ENCODE measurements around the gene GPAT3.
"Not testable (repeated sequence)": the region's sequence is repeated elsewhere in the genome, so short reads cannot be mapped to it uniquely, and the experiment has no call there.

GPAT3 gene

DNA sequence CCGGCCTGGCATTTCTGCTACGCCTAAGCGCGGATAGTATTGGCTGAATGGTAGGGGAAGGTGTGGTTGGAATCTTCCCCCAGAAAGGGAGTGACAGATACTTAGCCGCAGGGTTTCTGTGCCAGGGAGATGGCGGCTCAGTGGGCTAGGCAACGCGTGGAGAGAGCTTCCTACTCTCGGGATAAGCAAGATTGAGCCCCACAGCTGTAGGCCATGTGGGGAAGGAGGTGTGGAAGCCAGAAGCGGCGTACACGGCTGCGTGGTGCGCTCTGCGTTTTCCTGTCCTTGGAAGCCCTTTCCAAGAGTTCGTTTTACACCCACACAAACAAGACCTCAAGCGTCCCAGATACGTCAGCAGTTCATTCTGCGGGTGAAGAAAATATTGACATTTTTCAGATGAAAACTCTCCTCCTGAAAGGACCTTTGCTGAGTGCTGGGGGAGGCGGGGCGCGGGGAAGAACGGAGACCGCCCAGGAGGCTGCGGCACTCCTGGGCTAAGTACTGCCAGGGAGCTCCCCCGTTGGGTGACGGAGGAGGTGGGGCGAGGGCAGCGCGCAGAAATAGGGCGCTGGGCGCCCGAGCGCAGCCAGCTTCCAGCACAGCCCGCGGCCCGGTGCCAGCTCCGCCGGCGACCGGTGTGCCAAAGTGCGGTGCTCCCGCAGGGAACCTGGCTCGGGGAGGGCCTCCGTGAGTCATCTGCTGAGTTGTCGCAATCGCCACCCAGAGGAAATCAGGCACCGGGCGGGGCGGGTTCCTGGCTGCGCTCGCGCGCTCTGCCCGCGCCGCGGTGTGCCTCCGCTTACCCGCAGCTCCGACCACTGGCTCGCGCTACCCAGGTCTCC is at the start of gene GPAT3:
Gene GPAT3, plus strand, starts transcription at position 589 of the 842 bp plus-strand sequence. CDS start 515 bp downstream, outside the sequence.
- DNase-seq, result peak; percentile 11 to 63

DNA sequence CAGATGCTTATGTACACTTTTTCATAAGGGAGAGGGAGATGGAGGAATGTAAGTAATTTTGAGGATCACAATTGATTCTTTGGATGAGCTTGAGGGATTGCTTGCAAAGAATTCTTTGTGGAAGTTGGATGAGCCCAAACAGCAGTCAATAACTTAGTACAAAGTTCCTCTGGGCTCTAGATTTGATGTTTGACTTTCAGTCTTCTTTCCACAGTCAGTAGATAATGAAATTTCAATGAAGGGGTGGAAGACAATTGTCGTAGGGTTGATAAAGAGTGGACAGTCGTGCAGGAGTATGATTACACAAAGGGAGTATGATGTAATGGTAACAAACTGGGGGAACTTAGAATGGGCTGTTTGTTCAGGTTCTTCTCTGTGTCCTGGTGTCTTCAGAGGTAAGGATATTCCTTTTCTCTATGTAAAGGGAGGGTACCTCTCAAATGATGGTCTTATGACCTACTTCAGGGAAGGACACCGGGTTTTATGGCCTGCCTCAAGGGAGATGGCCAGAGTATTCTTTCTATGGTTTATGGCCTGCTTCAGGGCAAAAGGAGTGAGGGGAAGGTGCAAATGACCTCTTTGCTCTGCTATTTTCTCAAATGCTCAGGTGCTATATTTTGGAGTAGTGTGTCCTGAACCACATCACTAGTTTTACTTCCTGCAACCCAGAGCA is 49.3 kb upstream of the GPAT3 start:
- DNase-seq, result no peak

DNA sequence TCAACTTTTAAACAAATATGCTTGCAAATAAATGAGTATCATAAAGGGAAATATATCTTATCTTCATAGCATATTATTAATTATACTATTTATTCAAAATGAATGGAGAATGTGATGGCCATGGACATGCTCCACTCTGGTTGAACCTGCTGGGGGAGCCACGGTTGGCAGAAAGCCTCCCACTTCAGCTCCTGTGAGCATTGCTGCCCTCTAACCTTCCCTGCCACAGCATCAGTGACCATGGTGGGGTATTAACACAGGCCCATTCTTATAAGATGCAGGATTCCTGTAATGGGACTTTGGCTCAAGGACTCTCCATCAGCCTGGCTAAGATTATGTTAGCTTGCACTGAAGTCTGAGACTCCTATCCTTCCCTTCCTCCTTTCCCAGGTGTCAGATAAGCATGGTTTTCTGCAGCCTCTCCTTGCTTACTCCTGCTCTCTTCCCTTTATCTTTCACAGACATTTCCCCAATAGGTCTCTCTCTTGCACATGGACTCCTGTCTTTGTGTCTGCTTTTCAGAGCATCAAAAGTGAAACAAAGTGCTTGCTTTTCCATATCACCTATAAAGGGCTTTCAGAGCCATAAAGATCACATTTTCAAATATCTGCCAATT is 46.1 kb upstream of the GPAT3 start:
- DNase-seq, result no peak

DNA sequence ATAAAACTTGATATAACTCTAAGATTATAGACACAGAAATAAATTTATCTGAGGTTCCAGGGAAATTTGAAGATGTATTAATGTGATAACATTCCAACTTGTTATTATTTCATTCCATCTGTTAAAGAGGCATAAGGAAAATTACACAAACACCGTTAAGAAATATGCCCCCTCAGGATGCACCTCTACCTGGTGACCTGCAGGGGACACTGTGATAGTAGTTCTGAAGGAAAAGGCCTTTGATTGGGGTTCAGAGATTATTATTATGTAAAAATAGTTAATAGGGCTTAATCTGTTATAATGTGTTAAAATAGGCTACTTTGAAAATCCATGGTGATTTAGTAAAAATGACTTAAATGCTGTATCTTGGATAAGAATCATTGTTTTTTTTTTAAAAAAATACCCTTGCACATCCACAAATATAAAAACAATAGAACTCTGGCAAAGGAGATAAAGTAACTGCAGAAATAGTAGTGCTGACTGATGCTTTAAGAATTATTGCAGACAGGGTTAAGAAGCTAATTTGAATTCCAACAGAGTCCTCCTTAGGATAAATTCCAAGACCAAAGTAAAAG is 44.9 kb upstream of the GPAT3 start:
- peak in 1 of 2 experiments; percentile 4 for DNase-seq

DNA sequence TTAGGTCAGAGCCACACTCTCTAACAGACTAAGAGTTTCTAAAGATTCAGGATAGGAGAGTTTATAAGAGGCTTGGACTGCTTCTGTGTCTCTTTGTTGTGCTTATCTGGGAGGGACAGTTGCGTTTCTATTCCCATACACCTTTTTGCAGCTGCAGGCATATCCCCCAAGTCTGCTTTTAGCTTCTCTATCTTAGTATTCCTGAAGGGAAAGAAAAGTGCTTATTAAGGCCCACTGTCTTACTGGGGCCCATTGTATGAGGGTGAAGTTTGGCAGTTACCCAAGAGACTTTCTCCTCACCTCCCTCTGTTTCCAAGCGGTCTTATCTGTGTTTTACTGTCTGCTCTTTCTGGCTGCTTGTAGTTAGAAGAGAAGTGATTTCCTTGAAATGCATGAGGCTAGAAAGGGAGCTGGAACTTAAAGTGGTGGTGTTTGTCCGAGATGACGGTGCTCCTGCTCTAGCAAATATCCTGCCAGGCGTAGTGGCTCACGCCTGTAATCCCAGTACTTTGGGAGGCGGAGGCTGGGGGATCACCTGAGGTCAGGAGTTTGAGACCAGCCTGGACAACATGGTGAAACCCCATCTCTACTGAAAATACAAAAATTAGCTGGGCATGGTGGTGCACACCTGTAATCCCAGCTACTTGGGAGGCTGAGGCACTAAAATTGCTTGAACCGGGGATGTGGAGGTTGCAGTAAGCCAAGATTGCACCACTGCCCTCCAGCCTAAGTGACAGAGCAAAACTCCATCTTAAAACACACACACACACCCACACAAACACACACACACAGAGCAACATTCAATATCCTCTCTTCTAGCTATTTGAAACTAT is 39.6 kb upstream of the GPAT3 start:
- not testable (repeated sequence) for DNase-seq

DNA sequence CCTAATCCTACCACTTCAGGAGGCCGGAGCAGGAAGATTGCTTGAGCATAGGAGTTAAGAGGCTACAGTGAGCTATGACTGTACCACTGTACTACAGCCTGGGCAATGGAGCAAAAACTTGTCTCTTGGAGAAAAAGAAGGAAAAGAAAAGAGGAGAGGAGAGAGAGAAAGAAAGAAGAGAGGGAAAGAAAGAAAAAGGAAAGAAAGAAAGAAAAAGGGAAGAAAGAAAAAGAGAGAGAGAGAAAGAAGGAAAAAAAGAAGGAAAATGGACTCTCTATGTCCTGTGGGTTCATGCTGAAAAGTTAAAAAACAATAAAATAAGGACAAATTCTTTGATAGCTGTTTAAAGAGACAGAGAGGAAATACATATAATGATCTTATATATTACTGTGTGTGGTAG is 37.7 kb upstream of the GPAT3 start:
- no peak for DNase-seq

DNA sequence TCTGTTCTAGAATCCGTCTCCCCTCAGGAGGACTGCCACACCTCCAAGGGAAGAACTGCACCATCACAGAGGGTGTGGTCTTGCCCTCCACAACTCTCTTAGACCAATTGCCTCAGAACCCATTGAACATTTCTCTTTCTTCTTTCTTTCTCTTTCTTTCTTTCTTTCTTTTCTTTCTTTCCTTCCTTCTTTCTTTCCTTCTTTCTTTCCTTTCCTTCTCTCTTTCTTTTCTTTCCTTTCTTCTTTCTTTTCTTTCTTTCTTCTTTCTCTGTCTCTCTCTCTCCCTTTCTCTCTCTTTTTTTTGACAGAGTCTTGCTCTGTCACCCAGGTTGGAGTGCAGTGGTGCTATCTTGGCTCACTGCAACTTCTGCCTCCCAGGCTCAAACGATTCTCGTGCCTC is 34.2 kb upstream of the GPAT3 start:
- not testable (repeated sequence) for DNase-seq

DNA sequence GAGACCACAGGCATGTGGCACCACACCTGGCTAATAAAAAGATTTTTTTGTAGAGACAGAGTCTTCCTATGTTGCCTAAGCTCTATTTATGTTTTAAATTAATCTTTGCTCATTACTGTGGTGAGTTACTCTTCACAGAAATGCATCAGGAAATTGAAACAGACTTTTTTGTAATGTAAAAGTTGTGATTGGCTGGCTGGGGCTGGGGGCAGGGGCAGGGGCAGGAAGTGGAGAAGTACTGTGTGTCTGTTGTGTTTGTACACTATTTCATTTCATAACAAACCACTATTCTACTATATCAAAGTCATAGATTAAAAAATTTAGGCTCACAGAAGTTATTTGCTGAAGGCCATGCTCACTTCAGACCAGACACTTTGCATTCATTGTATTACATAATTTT is 31.9 kb upstream of the GPAT3 start:
- DNase-seq, result no peak

DNA sequence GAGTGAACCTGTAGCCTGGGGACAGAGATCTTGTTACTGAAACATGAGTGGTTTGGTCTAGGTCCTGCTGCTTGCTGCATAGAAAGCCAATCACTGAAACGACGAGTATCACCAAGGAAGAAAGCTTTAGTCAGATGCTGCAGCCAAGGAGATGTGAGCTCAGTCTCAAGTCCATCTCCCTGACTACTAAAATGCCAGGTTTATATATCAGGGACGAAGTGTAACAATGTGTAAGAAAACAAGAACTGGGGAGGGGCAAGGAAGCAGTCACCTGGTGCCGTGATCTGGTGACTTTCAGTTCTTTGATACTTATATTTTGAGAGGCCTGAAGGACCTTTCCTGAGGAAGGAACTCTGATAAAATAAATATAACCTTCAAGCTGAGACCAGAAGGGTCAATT is 31.4 kb upstream of the GPAT3 start:
- no peak for DNase-seq

DNA sequence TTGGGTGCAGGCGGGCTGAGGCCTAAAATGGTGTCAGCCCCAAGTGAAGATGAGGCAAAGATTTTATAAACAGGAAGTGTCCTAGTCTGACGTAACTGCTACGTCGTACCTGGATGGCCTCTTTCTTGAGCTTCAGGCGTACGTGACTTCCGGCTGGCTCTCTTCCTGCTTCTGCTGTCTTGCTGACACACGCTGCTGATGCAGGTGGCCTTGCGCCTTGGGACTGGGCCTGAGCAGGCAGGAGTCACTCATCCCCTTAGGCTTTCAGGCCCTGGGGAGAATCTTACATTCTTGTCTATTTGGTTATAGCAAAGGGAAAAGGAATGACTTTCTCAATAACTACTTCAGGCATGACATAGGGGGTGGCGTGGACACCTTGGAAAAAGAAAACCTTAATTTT is 30.9 kb upstream of the GPAT3 start:
- no peak for DNase-seq

DNA sequence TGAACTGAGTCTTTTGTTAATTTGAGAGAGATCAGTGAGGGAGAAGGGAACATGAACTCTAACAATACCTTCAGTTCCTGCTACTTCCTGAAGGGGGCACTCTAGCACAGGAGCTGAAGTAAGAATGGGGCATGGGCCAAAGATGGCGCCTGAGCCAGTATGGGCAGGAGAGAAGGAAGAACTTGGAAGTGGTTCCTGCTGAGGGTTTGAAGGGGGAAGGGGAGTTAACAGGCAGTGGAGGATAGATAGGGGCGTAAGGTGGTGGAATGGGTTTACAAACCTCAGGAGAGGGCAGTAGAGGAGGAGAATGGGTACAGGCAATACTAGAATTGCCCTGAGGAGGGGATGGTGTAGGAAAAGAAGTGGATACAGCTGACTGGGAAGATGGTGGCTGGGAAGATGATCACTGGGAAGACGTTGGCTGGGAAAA is 26.7 kb upstream of the GPAT3 start:
- peak; percentile 6 to 51 for DNase-seq

DNA sequence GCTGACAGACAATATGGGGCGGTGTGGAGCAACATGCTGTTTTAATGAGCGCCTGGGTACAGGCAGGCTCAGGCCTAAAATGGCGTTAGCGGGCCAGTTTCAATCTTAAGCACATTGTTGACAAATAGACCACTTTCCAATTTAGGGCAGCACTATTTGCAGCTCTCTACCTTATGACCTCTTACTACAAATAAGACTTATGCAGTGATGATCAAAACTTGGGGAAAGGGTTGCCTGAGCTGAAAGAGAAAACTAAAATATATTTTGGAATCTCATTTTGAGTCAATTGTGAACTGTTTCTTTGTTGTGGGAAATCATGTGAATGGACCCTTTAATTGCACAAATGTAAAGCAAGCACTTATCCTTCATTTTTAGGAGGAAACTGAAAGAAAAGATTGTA is 25.5 kb upstream of the GPAT3 start:
- no peak for DNase-seq

DNA sequence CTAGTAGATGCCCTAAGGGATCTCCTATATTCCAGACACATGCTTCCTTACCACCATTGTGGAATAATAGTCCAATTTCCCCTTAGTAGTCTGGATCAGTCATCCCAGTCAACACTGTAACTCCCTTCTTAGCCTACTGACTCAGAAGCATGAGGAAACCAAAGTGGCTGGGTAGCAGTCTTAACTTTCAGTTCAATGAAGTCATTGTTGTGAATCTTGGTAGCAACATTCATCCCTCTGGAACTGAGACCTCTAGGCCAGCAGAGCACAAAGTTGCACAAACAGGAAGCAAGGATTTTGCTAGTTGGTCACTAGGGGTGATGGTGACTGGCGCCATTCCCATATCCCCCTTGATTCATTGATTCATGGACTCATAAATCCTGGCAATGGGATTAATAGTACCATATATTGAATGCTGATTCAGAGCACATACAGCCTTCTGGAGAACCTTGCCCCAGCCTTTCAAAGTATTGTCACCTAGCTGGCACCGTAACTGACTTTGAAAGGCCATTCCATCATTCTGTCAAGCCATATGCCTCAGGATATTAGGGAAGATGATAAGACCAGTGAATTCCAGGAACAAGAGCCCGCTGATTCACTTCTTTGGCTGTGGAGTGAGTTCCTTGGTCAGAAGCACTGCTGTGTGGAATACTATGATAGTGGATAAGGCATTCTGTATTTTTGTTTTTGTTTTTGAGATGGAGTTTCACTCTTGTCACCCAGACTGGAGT is 19.7 kb upstream of the GPAT3 start:
- no peak for DNase-seq

DNA sequence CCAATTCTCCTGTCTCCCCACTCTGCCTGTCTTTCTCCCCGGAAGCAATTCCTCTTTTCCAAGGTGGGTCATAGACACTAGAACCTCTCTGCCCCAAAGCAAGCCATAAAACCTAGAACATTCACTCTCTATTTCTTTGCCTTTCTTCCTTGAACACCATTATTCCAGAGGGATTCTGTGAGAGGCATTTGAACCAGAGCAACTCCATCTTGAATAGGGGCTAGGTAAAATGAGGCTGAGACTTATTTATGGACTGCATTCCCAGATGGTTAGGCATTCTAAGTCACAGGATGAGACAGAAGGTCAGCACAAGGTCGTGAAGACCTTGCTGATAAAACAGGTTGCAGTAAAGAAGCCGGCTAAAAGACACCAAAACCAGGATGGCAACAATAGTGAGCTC is 13.7 kb upstream of the GPAT3 start:
- DNase-seq, result no peak

DNA sequence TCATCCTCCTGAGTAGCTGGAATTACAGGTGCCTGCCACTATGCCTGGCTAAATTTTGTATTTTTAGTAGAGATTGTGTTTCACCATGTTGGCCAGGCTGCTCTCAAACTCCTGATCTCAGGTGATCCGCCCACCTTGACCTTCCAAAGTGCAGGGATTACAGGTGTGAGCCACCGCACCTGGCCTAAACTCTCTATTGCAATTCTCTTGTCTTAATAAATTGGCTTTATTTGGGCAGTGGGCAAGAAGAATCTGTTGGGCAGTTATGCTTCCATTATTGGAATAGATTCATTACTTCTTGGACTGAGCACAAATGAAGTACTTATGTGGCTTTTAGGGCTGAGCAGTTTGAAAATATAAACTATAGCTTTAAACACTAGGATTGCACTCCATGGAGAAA is 8.2 kb upstream of the GPAT3 start:
- DNase-seq, result no peak

DNA sequence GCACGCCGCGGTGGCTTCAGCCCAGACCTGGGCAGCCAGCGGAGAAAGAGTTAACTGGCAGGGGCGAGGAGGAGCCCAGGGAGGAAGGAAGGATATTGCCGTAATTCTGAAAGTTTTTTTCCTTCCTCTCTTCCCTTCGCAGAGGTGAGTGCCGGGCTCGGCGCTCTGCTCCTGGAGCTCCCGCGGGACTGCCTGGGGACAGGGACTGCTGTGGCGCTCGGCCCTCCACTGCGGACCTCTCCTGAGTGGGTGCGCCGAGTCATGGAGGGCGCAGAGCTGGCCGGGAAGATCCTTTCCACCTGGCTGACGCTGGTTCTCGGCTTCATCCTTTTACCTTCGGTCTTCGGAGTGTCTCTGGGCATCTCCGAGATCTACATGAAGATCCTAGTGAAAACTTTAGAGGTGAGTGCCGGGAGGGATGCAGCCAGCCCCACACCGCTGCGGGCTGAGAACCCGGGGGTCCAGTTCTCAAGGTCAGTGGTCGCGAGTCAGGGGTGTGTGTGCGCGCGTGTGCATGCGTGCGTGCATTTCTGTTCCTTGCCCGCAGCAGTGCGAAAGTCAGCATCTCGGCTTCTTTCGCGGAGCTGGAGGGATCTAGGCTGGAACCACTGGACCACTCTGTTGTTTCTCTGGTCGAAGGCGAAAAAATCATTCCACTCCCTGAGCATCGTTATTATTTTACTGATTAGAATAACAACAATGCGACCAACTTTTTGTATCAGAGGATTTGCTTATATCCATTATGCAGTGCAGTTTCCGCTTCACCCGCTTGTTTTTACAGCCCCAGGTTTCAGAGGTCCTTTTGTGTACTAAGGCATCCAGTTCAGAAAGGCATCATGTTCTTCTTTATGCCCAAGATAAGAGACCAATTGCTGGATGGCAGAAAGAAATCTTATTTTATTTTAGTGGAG is 709 bp downstream of the GPAT3 start:
- peak in 1 of 2 experiments; percentile 58 for DNase-seq

DNA sequence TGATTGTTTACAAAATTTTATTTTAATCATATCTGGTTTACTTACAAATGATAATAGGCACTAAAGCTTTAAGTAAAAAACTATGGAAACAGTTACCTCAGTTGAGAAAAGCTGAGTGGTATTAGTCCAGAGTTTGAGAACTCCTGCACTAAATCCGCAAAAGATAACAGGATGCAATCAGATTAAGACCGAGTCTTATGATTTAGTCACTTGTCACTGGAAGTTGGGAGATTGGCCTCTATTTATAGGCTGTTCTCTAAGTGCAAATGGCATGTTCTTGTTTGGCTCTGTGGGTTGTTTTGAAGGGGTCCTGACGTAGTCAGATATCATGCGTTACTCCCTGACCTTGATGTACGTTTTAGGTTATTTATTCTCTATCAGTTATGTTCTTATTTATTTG is 6.3 kb downstream of the GPAT3 start:
- DNase-seq, result no peak

DNA sequence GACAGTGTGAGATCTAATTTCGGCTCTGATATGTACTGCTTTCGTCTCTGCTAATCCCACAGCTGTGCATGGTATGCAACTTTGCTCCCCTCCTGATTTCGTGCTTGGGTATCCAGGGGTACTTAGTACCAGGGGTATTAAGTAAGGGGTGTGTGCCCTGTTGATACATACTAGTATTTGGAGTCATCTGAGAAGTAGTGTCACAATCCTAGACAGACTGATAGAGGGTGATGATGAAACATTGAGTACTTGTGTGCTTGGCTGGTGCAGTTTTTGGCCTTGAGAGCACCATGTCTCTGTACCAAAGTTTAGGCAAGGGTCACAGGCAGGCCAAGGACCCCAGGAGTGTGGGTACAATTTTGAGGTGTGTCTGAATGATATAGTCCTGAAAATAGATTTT is 10.9 kb downstream of the GPAT3 start:
- no peak for DNase-seq

DNA sequence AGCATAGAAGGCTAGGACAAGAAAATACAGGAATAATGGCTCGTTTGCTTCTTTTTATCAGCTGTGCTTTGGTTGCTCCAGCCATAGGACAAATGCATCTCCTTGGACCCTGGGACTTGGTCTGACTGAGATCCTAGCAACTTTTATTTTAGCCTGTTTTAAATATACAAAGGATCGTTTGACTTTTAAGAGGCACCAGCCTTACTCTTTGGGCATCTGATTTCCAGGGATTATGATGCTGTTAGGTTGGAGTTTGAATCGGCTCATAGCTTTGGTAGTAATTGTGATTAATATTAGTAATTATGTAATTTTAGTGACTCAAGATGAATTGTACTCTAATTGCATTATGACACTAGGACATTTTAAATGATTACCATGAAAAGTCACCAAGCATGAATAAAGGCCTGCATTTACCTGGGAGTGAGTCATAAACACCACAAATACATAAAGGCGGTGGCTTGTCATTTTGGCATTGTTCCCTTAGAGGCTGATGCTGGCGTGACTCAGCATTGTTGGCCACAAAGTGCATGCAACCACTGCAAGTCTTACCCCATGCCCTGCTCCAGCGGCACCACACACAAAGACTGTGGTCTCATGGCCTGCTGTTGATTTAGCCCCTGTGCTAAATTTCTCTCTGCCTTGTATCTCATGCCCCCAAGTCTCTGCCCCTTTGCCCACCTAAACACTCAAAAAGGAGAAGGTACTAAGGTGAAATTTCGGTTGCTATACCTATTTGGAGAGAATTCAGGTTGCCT is 12.4 kb downstream of the GPAT3 start:
- DNase-seq, result no peak

DNA sequence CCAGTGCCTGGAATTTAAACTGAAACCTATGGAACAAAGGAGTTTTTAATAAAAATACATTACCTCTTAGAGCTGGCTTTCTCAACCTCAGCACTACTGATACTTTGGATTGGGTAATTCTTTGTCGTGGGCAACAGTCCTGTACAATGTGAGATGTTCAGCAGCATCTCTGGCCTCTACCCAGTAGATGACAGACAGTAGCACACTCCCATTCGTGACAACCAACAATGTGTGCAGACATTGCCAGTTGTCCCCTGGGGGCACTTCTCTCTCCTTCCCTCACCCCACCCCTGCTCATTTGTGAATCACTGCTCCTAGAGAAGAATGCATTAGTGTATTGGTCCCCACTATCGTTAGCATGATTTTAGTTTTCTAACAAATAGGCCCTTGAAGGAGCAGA is 16.2 kb downstream of the GPAT3 start:
- DNase-seq, result no peak
